SK-N-SH (cell line): ENCODE results near the gene TRUB2. TPM values are rescaled to one million over a fixed set of nuclear protein-coding genes. Genes with fewer than 3 reads are reported as not detected.

Experiments
- CTCF ChIA-PET: fragments of 300-600, 350-600 bp; formaldehyde crosslinking; extraction: SDS; loops from one replicate; lab custom pipeline; 2021; lab: Yijun Ruan, JAX
- POLR2A ChIA-PET: fragments of 350-600 bp; sonication (Branson Sonifier 250); formaldehyde crosslinking; extraction: SDS; loops from one replicate; lab custom pipeline; 2020; ENCODE audit warnings: antibody characterized with exemption, inconsistent platforms; lab: Yijun Ruan, JAX
- DNase-seq: peaks from one replicate; pipeline ENCODE4 v3.0.0; 2012
- H2AFZ ChIP-seq: fragments of 200-600 bp; sonication (generic); 2 replicates; pipeline ENCODE4 v1.8.1; 2016; ENCODE audit warnings: antibody characterized with exemption, mild to moderate bottlenecking, low read depth
- H3F3A ChIP-seq: fragments of 200-600 bp; sonication (generic); replicated peaks from 2 replicates; pipeline ENCODE3; 2016; ENCODE audit warnings: antibody characterized with exemption, mild to moderate bottlenecking; ENCODE audit not compliant: insufficient read depth
- H3K27ac ChIP-seq, 2 experiments: fragments of 200-500 bp in 1 of 2; fragments of 200-600 bp in 1 of 2; sonication (Bioruptor generic) in 1 of 2; sonication (generic), shearing (Covaris generic) in 1 of 2; 2 replicates each; pipeline versions ENCODE4 v1.5.1 to v1.6.1; 2014 to 2016; ENCODE audit warnings: low read depth in 2 of 2, inconsistent platforms in 1 of 2, low read length in 1 of 2, mild to moderate bottlenecking in 1 of 2, mixed read lengths in 1 of 2
- H3K27me3 ChIP-seq: fragments of 200-600 bp; sonication (generic), shearing (Covaris generic); 2 replicates; pipeline ENCODE4 v1.6.1; 2016; ENCODE audit warnings: mixed run types; ENCODE audit not compliant: insufficient read depth
- H3K36me3 ChIP-seq, 2 experiments: fragments of 200-500 bp in 1 of 2; fragments of 200-600 bp in 1 of 2; sonication (Bioruptor generic) in 1 of 2; sonication (generic) in 1 of 2; replicated peaks in 1 of 2; 2 replicates each; pipeline versions ENCODE3 to v1.5.1; 2014 to 2016; ENCODE audit warnings: low read length in 1 of 2, mild to moderate bottlenecking in 1 of 2; ENCODE audit not compliant: insufficient read depth in 2 of 2, control insufficient read depth in 1 of 2
- H3K4me1 ChIP-seq, 2 experiments: fragments of 200-500 bp in 1 of 2; fragments of 200-600 bp in 1 of 2; sonication (Bioruptor generic) in 1 of 2; sonication (generic), shearing (Covaris generic) in 1 of 2; 2 replicates each; pipeline versions ENCODE4 v1.5.1 to v1.6.1; 2014 to 2016; ENCODE audit warnings: low read depth in 1 of 2, low read length in 1 of 2, mixed run types in 1 of 2; ENCODE audit not compliant: insufficient read depth in 2 of 2, control insufficient read depth in 1 of 2
- H3K4me2 ChIP-seq: fragments of 200-600 bp; sonication (generic), shearing (Covaris generic); 2 replicates; pipeline ENCODE4 v1.6.1; 2017; ENCODE audit warnings: mixed run types
- H3K4me3 ChIP-seq, 2 experiments: fragments of 200-500 bp in 1 of 2; fragments of 200-600 bp in 1 of 2; sonication (Bioruptor generic) in 1 of 2; sonication (generic), shearing (Covaris generic) in 1 of 2; 2 replicates each; pipeline versions ENCODE4 v1.5.1 to v1.8.1; 2014 to 2016; ENCODE audit warnings: low read depth in 2 of 2, inconsistent platforms in 1 of 2, low read length in 1 of 2, mild to moderate bottlenecking in 1 of 2, mixed read lengths in 1 of 2, moderate library complexity in 1 of 2
- H3K79me2 ChIP-seq: fragments of 200-600 bp; sonication (generic); 2 replicates; pipeline ENCODE4 v1.8.1; 2017; ENCODE audit warnings: mild to moderate bottlenecking; ENCODE audit not compliant: insufficient read depth
- H3K9ac ChIP-seq: fragments of 200-600 bp; sonication (generic); 2 replicates; pipeline ENCODE4 v1.6.1; 2017; ENCODE audit warnings: mixed run types
- H3K9me2 ChIP-seq: fragments of 200-600 bp; sonication (generic); 2 replicates; pipeline ENCODE4 v1.6.1; 2017; ENCODE audit warnings: mixed run types
- H3K9me3 ChIP-seq: fragments of 200-600 bp; sonication (generic); 2 replicates; pipeline ENCODE4 v1.6.1; 2017; ENCODE audit warnings: mixed run types, mild to moderate bottlenecking, moderate library complexity
- H4K20me1 ChIP-seq: fragments of 200-600 bp; sonication (generic); 2 replicates; pipeline ENCODE4 v1.6.1; 2017; ENCODE audit warnings: mild to moderate bottlenecking, mixed run types; ENCODE audit not compliant: insufficient read depth
- CHD2 ChIP-seq: fragments of 150-350 bp; IDR thresholded peaks from 2 replicates; pipeline ENCODE4 v1.6.1; 2018; ENCODE audit warnings: low read length; ENCODE audit not compliant: partially characterized antibody
- CTCF ChIP-seq: fragments of 200-600 bp; sonication (generic); IDR thresholded peaks from 2 replicates; pipeline ENCODE4 v1.6.1; 2017; ENCODE audit warnings: antibody characterized with exemption, mild to moderate bottlenecking, moderate library complexity
- FOSL2 ChIP-seq: IDR thresholded peaks from 2 replicates; pipeline ENCODE4 v1.4.0; 2012; ENCODE audit warnings: low read depth, mild to moderate bottlenecking, moderate library complexity, borderline replicate concordance
- FOXM1 ChIP-seq: IDR thresholded peaks from 2 replicates; pipeline ENCODE4 v1.4.0; 2012; ENCODE audit warnings: low read depth, mild to moderate bottlenecking
- GABPA ChIP-seq: IDR thresholded peaks from 2 replicates; pipeline ENCODE4 v1.4.0; 2012; ENCODE audit warnings: low read depth, mild to moderate bottlenecking
- GATA2 ChIP-seq: sonication (generic); formaldehyde crosslinking; IDR thresholded peaks from 2 replicates; pipeline ENCODE4 v1.5.0; 2020; ENCODE audit warnings: mild to moderate bottlenecking, missing genetic modification reagents
- JUND ChIP-seq: IDR thresholded peaks from 2 replicates; pipeline ENCODE4 v1.4.0; 2012
- MXI1 ChIP-seq: IDR thresholded peaks from 2 replicates; pipeline ENCODE4 v1.6.1; 2012; ENCODE audit warnings: mild to moderate bottlenecking, low read depth, low read length, improper control_type of control experiment
- NRF1 ChIP-seq: IDR thresholded peaks from 2 replicates; pipeline ENCODE4 v1.6.1; 2012; ENCODE audit warnings: low read depth, mild to moderate bottlenecking, low read length
- RFX5 ChIP-seq: IDR thresholded peaks from 2 replicates; pipeline ENCODE4 v1.6.1; 2012; ENCODE audit warnings: mild to moderate bottlenecking, improper control_type of control experiment, low read length
- RXRA ChIP-seq: IDR thresholded peaks from 2 replicates; pipeline ENCODE4 v1.4.0; 2012; ENCODE audit warnings: low read depth, mild to moderate bottlenecking, borderline replicate concordance
- SIN3A ChIP-seq: IDR thresholded peaks from 2 replicates; pipeline ENCODE4 v1.6.1; 2012; ENCODE audit warnings: low read depth, mild to moderate bottlenecking, low read length, moderate library complexity, borderline replicate concordance
- TAF1 ChIP-seq: IDR thresholded peaks from 2 replicates; pipeline ENCODE4 v1.6.1; 2012; ENCODE audit warnings: low read depth, mild to moderate bottlenecking, low read length, moderate library complexity, borderline replicate concordance
- YY1 ChIP-seq: IDR thresholded peaks from 2 replicates; pipeline ENCODE4 v1.4.0; 2012; ENCODE audit warnings: low read depth, mild to moderate bottlenecking
- ZBTB33 ChIP-seq: IDR thresholded peaks from 2 replicates; pipeline ENCODE4 v1.4.0; 2012; ENCODE audit warnings: low read depth, borderline replicate concordance
- WGBS: methylation state at CpG from one replicate; pipeline ENCODE4 v1.1.6; 2017; ENCODE audit warnings: low lambda C conversion rate; 5-methylcytosine and 5-hydroxymethylcytosine counted together
- polyA plus RNA-seq, 3 experiments: library from polyadenylated mRNA; depleted of rRNA; stranded (reverse); fragments of >200 nt; gene quantifications; 2 replicates each; pipeline ENCODE4 v1.2.3, GENCODE V29; 2012
- TF ChIP-seq, protein P1 (sequence below): fragments of 150-350 bp; IDR thresholded peaks from 2 replicates; pipeline ENCODE4 v1.6.1; 2017; ENCODE audit warnings: antibody characterized with exemption, low read length, low read depth, borderline replicate concordance
- TF ChIP-seq, protein P2 (sequence below): IDR thresholded peaks from 2 replicates; pipeline ENCODE4 v1.6.1; 2012; ENCODE audit warnings: mild to moderate bottlenecking, low read depth, low read length, moderate library complexity
- TF ChIP-seq, protein P3 (sequence below): IDR thresholded peaks from 2 replicates; pipeline ENCODE4 v1.4.0; 2012; ENCODE audit warnings: low read depth, borderline replicate concordance

Gene TRUB2
- polyA plus RNA-seq, 1 of the 3 experiments (the other 2 are of a cell fraction), result 18.8 TPM

GRCh38 chr9:128262687-128263086 is 59.6 kb downstream of the TRUB2 start:
- peaks cover 39 to 79% of the 10 kb centered on the region in 2 experiments for H3K36me3 ChIP-seq
- ChIA-PET POLR2A (interaction anchor here (1.3 kb wide), 1 partner anchor 13 kb away, joined by 3 read pairs; the partner anchor contains the start of genes GOLGA2 and SWI5), CTCF (interaction anchor here (0.7 to 2.0 kb wide), 3 partner anchors 33 to 86 kb away, joined by 3 to 5 read pairs (median 3); no protein-coding TSS in a partner anchor)

More at GRCh38 chr9:128262687-128263086, 59.6 kb downstream of the TRUB2 start:
- Histone ChIP-seq H3K9ac (no peak overlapping the region), H3K27me3 (no peaks in the 10 kb centered on the region), H3K4me1 (no peaks in the 10 kb centered on the region), H3K4me3 (no peak overlapping the region), H3K4me2 (no peak overlapping the region), H3K27ac (no peak overlapping the region), H3K9me2 (no peaks in the 10 kb centered on the region), H2AFZ (no peak overlapping the region), H4K20me1 (no peaks in the 10 kb centered on the region), H3F3A (peaks cover 7% of the 10 kb centered on the region), H3K9me3 (no peaks in the 10 kb centered on the region), H3K79me2 (no peaks in the 10 kb centered on the region)
- WGBS, result 90% methylated on average over 4 of the region's 4 CpGs
- no peak for TF ChIP-seq ZBTB33
- no peak for TF ChIP-seq JUND
- no peak for TF ChIP-seq SIN3A
- no peak for TF ChIP-seq RFX5
- no peak for TF ChIP-seq CHD2
- no peak for TF ChIP-seq GABPA
- no peak for TF ChIP-seq RXRA
- no peak for TF ChIP-seq NRF1
- TF ChIP-seq, protein P1, sequence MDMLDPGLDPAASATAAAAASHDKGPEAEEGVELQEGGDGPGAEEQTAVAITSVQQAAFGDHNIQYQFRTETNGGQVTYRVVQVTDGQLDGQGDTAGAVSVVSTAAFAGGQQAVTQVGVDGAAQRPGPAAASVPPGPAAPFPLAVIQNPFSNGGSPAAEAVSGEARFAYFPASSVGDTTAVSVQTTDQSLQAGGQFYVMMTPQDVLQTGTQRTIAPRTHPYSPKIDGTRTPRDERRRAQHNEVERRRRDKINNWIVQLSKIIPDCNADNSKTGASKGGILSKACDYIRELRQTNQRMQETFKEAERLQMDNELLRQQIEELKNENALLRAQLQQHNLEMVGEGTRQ, result no peak
- TF ChIP-seq TAF1, result no peak
- TF ChIP-seq GATA2 (CRISPR knock-in tag), result no peak
- TF ChIP-seq CTCF, result no peak
- TF ChIP-seq YY1, result no peak
- TF ChIP-seq MXI1, result no peak
- TF ChIP-seq, protein P2, sequence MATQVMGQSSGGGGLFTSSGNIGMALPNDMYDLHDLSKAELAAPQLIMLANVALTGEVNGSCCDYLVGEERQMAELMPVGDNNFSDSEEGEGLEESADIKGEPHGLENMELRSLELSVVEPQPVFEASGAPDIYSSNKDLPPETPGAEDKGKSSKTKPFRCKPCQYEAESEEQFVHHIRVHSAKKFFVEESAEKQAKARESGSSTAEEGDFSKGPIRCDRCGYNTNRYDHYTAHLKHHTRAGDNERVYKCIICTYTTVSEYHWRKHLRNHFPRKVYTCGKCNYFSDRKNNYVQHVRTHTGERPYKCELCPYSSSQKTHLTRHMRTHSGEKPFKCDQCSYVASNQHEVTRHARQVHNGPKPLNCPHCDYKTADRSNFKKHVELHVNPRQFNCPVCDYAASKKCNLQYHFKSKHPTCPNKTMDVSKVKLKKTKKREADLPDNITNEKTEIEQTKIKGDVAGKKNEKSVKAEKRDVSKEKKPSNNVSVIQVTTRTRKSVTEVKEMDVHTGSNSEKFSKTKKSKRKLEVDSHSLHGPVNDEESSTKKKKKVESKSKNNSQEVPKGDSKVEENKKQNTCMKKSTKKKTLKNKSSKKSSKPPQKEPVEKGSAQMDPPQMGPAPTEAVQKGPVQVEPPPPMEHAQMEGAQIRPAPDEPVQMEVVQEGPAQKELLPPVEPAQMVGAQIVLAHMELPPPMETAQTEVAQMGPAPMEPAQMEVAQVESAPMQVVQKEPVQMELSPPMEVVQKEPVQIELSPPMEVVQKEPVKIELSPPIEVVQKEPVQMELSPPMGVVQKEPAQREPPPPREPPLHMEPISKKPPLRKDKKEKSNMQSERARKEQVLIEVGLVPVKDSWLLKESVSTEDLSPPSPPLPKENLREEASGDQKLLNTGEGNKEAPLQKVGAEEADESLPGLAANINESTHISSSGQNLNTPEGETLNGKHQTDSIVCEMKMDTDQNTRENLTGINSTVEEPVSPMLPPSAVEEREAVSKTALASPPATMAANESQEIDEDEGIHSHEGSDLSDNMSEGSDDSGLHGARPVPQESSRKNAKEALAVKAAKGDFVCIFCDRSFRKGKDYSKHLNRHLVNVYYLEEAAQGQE, result no peak
- TF ChIP-seq FOSL2, result no peak
- TF ChIP-seq, protein P3, sequence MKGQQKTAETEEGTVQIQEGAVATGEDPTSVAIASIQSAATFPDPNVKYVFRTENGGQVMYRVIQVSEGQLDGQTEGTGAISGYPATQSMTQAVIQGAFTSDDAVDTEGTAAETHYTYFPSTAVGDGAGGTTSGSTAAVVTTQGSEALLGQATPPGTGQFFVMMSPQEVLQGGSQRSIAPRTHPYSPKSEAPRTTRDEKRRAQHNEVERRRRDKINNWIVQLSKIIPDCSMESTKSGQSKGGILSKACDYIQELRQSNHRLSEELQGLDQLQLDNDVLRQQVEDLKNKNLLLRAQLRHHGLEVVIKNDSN, result no peak
- no peak for TF ChIP-seq FOXM1
- no peak for DNase-seq
